Measurements from ENCODE around the gene LRRC23.

- TF ChIP-seq CTCF (conservative IDR thresholded peaks at IDR 0.05 in 1 of 2, IDR thresholded peaks at IDR 0.05 in 1 of 2; ENCODE audit: low read depth in 1 of 2, low read length in 2 of 2) (no peak), EZH2 (IDR thresholded peaks at IDR 0.05; ENCODE audit: low read length, missing control alignments) (no peak)
Measured at GRCh38 chr12:6950811-6951540, 46.4 kb downstream of the LRRC23 start, which contains the start of gene PTPN6.

Data from fibroblast of lung (primary cell).